HG02981 (cell line): Measurements from ENCODE around the gene DDRGK1.
A peak's percentile ranks its signal among the peaks of the same experiment; 100 is the strongest.
"Not testable (repeated sequence)": the region's sequence is repeated elsewhere in the genome, so short reads cannot be mapped to it uniquely, and the experiment has no call there.

ENCODE experiments used
- ATAC-seq: cut with Tn5 transposase; IDR thresholded peaks from one replicate; pipeline ENCODE4 v1.9.1; 2021; ENCODE audit warnings: mild to moderate bottlenecking, moderate library complexity; ENCODE audit not compliant: unreplicated experiment

Gene DDRGK1

DNA sequence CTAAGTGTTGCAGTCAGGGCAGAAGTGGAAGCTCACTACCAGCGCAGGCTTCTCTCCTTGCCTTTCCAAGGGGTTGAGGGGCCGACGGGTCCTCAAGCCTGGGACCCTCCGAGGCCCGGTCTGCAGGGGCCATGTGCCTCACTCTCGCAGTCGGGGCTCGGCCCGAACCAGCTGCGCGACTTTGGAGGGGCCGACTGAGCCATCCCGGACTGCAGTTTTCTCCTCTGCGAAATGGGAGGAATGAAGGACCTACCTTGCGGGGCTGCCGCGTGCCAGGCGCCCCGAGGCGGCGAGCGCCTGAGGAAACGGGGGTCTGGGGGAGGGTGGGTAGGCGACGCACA lies 36.8 kb downstream of the DDRGK1 start:
- ATAC-seq, result no peak

GRCh38 chr20:3166913-3167342 lies 37.6 kb downstream of the DDRGK1 start:
- no peak for ATAC-seq

GRCh38 chr20:3166338-3166912 lies 38.1 kb downstream of the DDRGK1 start:
- ATAC-seq, result no peak

DNA sequence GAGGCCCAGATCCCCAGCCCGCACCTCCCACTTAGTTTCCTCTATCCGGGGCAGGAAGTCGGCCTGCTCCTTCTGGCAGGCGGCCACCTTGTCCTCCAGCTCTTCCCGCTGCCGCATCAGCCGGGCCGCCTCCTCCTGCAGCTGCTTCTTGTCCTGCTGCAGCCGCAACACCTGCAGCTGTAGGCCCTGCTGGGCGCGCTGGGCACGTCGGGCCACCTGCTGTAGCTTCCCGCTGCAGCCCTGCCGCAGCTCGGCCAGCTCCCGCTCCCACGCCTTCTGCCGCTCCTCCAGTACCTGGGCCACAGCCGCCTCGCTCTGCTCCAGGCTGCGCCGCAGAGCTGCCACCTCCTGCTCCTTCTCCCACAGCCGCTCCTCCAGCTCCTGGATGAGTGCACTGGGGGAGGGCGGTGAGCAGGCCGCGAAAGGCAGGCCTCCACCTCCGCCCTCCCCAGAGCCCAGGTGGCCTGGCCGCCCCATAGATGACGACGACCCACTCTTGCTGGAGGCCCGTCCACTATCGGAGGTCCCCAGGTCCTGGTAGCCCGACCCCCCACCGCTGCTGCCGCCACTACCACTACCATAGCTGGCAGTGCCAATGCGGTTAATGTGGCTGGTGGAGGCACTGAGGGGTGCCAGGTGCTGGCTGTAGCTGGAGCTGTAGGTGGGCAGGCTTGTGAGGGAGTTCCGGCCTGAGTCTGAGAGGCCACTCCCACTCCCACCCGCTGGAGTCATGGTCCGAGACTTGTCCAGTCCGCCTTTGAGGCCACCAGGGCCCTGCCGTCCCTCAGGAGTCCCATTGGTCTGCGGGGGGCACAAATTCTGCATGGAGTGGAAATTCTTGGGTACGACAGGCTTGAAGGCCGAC lies 38.8 kb downstream of the DDRGK1 start:
- no peak for ATAC-seq

DNA sequence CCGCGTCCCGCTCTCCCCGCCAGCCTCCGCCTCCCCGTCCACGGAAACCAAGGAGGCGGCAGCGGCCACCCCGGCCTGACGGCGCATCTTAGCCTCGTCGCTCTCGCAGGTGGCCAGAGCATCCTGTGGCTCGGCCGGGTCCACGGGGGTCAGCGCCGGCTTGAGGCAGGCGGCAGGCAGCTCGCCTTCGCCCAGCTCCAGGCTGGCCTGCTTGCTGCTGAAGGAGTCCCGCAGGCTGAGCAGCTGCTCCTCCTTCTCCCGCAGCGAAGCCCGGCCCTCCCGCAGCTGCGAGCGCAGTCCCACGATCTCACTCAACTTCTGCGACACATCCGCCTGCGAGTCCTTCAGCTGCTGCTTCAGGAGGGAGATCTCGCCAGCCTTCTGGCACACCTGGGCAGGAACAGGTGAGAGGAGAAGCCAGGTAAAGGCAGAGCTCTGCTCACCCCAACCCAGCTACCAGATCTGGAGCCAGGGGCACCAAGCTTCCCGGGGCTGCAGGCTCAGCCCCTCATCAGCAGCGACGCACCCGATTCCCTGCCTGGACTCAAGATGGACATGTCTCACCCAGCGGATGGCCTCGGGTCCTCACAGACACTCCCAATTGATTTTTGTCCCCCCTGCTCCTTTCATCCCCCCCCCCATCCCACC lies 39.6 kb downstream of the DDRGK1 start:
- no peak for ATAC-seq

DNA sequence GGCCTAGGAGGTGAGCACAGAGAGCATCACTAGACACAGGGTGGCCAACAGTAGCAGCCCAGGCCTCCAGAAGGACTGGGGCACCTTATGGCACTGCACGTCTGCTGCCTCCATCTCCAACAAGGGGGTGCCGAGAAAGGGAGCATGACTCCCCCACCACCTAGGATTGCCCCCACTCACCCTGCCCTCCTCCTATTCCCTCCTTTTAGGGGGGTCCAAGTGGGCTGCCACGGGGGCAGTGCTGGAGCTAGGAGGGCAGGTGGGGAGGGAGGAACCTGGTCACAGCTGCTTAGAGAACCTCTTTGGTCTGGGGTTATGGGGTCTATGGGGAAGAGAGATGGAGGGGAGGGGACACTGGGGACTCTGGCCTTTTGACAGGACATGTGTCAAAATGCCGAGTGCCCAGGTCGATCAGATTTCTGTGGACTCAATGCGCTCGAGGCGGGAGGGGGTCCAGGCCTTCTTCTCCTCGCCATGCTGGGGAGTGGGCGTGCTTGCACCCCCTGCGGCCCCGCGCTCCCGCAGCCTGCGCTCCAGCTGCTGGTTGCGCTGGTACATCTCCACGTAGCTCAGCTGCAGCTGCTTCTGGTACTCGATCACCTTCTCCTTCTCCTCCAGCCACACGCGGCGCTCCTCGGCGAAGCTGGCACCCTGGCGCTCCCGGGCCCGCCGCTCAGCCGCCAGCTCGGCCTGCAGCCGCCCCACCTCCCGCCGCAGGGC lies 40.3 kb downstream of the DDRGK1 start:
- no peak for ATAC-seq

- ATAC-seq, result no peak
Measured at GRCh38 chr20:3163099-3164042, 41.1 kb downstream of the DDRGK1 start.

GRCh38 chr20:3162080-3162611 lies 42.3 kb downstream of the DDRGK1 start:
- no peak for ATAC-seq

DNA sequence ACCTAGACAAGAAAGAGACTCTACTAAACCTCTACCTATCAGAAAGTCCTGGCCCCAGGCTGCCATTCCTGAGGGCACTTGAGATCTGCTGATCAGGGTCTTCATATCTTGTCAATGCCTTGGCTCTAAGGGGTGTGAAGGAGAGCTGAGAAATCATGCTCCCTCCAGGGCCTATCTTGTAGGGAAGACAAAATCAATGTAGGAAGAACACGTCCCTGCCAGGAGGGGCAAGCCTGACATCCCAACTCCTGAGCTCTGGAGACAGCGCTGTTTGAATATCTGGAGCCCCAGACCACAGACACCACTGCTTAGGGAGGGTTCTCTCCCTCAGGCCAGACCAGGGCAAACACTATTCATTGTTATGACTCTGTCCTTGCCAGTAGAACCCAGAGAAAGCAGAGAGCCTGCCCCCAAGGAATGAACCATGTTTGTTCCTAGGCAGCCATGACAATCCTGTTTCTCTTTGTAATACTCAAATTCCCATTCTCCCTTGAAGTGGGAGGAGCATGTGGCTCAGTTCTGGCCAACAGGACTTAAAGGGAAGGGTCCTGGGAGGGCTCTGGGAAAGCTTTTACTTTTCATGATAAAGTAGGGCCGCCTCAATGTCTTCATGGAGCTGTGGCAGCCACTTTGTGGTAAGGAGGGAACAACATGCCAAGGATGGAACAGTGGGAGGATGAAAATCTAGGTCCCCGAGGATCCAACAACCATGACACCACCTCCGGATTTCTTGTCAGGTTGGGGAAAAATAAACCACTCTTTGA lies 43.0 kb downstream of the DDRGK1 start:
- ATAC-seq, result no peak

DNA sequence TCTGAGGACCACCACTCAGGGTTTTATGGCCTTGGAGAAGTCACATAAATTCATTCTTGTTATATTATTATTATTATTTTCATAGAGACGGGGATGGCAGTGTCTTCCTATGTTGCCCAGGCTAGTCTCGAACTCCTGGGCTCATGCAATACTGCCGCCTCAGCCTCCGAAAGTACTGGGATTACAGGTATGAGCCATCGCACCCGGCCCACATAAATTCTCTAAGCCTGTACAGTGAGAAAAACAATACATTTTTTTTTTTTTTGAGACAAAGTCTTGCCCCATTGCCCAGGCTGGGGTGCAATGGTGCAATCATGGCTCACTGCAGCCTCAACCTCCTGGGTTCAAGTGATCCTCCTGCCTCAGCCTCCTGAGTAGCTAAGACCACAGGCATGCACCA lies 44.1 kb downstream of the DDRGK1 start:
- no peak for ATAC-seq

DNA sequence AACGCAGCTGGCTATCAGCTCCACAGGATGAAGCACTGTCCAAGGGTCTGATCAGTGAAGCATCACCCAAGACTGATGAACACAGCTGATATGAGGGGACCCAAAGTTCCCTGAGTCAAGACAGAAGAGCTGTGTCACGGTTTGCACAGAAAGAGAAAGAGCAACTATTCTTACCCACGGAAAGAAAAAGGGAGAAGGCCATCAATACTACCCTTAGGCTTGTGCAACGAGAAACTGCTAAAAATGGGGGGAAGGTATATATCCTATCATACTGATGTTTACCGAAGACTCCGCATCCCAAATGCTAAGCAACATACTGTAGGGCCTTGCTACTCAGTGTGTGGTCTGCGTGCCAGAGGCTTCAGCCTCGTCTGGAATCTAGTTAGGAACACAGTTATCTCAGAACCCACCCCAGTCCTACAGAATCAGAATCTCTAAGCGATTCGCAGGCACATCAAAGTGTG lies 45.5 kb downstream of the DDRGK1 start:
- no peak for ATAC-seq

- no peak for ATAC-seq
Measured at GRCh38 chr20:3157817-3158216, 46.7 kb downstream of the DDRGK1 start.

DNA sequence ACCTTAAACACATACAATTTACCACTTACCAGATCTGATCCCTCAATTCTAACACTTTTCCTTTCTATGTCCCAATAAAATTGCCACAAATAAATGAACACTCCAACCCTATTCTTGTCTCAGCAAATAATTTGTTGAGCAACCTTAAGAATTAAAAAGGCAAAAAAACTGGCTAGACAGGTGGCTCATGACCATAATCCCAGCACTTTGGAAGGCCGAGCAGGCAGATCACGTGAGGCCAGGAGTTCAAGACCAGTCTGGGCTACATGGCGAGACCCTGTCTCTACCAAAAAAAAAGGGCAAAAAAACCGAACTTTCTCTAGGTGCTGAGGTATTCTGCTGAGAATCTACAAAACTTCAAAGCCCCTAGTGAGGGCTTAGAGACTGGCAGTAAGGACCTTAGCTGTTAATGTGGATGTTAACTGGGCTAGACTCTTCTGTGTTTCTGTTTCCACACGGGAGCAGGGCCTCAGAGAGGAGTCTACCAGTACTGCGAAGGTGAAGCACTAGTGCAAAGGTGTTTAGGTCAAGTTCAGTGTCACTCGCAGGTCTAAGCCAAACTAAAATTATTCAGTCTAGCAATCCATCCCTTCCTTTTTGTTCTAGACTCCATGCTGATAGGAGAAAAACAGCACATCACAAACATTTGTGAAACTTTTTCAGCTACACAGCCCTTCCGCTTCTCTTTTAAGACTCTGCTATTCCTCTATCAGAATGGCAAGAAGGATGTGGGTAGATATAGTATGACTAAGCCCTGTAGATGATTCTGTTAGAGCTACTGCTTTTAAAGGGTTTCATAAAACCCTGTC lies 47.5 kb downstream of the DDRGK1 start:
- peak; percentile 71 for ATAC-seq

DNA sequence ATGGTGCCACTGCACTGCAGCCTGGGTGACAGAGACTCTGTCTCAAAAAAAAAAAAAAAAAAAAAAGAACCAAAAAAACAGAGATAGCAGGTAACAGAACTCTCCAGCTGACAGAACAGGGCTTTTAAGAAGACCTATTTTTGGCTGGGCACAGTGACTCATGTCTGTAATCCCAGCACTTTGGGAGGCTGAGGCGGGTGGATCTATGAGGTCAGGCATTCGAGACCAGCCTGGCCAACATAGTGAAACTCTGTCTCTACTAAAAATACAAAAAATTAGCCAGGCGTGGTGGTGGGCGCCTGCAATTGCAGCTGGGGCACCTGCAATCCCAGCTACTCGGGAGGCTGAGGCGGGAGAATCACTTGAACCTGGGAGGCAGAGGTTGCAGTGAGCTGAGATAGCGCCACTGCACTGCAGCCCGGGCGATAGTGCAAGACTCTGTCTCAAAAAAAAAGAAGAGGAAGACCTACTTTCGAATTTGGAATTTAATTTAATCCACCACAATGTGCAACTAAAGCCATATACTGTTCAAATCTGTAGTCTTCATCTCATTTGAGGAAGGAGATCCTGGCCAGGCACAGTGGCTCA lies 52.3 kb downstream of the DDRGK1 start:
- ATAC-seq, result not testable (repeated sequence)

DNA sequence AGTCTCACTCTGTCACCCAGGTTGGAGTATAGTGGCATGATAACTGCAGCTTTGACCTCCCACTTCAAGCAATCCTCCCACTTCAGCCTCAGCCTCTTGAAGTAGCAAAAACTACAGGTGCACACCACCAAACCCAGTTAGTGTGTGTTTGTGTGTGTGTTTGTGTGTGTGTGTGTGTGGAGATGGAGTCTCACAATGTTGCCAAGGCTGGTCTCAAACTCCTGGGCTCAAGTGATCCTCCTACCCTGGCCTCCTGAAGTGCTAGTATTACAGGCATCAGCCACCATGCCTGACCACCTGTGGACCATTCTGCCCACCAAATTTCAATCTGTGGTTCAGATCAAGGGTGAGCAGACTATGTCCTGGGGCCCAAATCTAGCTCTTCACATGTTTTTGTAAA lies 53.6 kb downstream of the DDRGK1 start:
- ATAC-seq, result no peak

GRCh38 chr20:3146732-3147341 lies 57.6 kb downstream of the DDRGK1 start:
- ATAC-seq, result no peak

- no peak for ATAC-seq
Measured at GRCh38 chr20:3141757-3142156, 62.7 kb downstream of the DDRGK1 start.
